ENCODE data around the gene ICAM4.
"Not testable (repeated sequence)": the region's sequence is repeated elsewhere in the genome, so short reads cannot be mapped to it uniquely, and the experiment has no call there.

Gene ICAM4

DNA sequence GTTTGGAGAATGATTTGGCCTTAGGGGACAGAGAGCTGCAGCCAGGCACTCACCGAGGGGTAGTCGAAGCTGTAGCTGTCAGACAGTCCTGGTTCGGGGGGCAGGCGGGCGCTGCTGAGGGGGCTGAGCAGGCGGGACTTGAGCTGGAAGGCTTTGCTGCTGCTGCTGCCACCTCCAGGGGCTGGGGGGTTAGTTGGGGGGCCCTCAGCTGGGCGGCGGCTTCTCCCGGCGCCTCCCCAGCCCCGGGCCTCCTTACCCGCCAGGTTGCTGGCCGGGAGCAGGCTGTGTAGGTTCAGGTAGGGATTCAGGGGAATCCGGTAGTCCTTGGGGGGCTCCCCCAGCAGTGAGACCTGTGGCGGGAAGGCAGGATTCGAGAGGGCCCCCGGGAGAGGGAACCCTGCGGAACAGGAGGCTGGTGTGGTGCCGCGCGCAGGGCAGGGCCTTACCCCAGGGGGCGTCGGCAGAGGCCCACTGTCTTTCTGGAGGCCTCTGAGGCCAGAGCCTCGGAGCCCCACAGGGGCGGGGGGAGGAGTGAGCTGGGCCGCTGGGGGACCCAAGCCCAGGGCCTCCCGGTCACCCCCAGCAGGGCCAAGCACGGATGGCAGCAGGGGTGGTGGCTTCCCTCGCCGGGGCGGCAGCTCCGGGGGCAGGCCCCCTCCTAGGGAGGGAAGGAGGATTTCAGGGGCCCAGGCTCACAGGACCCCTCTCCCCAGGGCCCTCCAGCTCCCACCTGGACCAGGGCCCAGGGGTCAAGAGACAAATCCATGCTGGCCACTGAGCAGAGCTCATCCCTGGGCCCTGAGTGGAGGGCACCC lies 34.1 kb downstream of the ICAM4 start:
- no peak for DNase-seq (ENCODE audit: low read depth)

DNA sequence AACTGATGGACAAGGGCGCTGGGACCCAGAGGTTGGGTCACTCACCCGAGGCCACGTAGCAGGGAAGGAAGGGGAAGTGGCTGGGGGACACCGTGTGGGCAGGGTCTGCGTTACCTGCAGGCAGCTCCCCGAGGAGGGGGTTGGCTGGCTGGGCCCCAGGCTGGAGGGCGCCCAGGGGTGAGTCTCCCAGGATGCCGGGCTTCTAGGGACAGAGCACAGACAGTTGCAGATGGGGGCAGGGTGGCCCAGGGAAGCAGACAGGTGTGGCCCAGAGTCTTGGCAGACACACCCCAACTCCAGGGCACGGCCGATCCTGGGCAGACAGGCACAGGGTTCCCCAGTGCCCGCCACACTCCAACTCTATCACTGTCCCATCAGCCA lies 34.7 kb downstream of the ICAM4 start:
- DNase-seq (ENCODE audit: low read depth), result no peak

DNA sequence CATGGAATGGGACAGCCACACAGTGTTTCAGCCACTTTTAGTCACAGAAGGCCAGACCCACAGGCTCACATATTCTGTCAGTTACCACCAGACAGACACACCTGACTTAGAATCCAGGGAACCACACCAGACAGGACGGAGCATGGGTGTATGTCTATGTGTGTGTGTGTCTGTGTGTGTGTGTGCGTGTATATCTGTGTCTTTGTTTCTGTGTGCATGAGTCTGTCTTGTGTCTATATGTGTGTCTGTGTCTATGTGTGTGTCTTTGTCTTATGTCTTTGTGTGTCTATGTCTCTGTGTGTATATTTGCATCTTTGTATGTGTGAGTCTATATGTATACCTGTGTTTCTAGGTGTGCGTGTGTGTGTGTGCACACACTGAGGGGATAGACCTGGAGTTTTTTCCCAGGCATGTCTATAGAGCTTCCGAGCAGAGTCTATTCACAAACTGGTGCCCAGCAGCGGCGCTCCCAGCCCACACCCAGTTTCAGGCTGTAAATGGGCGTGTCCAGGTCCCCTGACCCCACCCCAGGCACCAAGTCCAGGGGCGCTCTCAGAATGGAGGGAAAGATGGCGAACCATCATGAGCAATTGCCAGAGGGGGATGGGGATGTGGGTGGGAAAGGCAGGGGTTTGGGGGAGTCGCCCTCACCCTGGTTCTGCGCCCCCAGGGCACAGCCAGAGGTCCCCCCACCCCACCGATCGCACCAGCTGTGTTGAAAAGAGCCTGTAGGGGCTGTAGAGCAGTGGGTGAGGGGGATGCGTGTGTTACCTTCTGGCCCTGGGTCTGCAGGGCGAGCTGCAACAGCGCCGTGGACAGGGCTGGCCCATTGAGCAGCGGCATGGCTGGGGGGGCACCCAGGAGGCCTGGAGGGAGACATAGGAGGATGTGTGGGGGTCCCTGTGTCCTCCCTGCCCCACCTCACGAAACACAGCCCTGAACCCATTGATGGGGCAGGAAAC lies 35.4 kb downstream of the ICAM4 start:
- no peak for DNase-seq (ENCODE audit: low read depth)

DNA sequence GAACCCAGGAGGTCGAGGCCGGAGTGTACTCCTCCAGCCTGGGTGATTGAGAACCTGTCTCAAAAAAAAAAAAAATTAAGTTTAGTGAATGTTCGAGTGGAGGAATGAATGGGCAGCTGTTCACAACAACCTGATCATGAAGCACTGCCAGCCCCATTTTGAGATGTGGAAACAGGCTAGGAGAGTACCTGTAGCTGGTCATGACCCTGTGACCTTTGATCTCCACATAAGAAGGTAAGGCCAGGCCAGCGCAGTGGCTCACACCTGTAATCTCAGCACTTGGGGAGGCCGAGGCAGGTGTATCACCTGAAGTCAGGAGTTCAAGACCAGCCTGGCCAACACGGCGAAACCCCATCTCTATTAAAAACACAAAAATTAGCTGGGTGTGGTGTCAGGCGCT lies 39.0 kb downstream of the ICAM4 start:
- DNase-seq (ENCODE audit: low read depth), result no peak

DNA sequence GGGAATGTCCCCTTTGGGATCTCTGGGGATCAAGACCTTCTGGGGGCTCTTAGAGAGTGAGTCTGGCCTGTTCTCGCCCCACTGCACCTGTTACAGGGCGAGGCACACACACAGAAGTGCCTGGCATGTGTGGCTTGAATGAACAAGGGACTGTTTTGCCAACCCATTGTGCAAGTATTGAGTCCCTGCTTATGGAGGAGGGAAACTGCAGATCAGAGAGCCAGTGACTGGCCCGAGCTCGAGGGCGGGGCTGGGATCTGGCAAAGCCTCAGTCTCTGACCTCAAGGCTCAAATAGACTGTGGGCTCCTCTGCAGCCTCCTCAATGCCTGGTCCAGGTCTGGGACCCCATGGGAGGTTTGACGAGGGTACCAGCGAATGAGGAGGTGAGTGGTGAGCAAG lies 41.0 kb downstream of the ICAM4 start:
- no peak for DNase-seq (ENCODE audit: low read depth)

DNA sequence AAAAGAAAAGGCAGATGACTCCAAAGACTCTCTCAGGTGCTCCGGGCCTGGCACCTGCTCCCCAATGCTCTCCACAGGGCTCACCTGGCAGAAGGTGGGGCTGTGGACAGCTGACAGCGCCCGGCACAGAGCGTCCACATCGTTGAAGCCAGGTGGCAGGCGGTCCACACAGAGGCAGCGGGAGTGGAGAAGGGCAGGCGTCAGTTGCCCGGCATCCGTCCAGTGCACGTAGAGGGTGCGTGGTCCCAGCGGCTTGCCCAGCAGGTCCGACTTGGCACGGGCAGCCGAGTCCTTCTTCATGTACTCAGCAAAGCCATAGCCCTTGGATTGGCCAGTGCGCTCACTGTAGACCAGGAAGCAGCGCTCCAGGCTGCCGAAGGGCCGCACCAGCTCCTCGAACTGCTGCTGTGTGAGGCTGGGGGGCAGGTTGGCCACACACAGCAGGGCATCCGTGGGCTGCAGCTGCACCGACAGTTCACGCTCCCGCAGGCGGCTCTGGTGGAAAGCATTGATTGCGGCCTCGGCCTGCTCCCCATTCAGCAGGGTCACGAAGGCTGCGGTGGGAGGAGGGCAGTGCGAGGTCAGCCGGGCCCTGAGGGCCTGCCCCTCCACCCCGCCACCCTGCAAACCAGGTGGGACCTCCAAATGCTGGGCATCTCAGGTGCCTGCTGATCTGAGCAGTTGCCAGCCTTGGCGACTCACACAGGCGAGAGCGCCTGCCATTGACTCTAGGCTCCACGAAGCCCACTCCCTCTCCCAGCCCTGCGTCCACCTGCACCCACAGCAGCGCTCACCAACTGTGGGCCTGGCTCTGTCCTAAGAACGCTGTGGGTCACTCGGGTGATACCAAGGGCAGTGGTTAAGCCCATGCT lies 42.0 kb downstream of the ICAM4 start:
- DNase-seq (ENCODE audit: low read depth), result no peak

DNA sequence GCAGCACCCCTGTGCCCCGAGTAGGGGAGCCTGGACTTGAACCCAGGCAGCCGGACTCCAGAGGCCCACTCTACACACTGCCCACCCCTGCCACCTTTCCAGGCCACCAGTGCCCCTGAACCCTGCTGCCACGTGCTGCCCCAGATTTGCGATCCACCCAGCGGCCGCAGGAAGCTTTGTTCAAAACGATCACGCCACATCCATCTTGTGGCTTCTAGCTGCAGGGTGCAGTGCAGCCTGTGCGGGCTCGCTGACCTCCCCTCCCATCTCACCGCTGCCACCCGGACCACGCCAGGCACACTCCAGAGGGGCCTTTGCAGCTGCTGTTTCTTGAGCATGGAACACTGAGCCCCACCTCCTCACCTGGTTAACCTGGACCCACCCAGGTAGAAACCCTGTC lies 42.8 kb downstream of the ICAM4 start:
- DNase-seq (ENCODE audit: low read depth), result no peak

DNA sequence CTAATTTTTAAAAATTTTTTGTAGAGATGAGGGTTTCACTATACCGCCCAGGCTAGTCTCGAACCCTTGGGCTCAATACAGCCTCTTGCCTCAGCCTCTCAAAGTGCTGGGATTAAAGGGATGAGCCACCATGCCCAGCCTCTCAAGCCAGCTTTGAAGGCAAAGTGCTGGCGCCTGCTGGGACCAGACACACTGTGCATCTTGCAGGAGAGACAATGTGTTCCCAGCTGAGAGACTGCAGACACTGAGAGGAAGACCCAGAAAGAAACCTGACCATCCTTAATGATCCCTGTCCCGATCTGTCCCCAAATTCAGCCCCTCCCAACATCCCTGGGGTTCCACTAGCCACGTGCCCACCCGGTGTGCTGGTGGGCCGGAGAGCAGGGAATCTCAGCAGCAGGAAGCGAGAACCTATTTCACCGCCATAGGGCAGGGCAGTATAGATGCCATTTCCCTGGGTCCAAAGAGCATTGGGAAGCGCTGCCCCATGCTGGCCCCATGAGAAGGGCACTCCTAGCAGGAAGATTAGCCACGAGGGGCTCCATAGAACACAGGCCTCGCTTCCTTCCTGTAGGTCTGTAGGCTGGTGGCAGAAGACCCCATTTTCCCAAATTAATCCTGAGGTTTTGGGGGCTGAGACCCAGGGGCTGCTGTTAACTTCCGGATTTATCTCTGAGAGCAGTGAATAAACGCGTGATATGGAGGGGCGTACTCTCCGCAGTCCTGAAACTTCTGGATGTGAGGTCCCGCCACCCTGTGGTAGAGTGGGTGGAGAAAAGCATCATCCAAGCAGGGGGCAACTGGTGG lies 45.6 kb downstream of the ICAM4 start:
- DNase-seq (ENCODE audit: low read depth), result no peak

DNA sequence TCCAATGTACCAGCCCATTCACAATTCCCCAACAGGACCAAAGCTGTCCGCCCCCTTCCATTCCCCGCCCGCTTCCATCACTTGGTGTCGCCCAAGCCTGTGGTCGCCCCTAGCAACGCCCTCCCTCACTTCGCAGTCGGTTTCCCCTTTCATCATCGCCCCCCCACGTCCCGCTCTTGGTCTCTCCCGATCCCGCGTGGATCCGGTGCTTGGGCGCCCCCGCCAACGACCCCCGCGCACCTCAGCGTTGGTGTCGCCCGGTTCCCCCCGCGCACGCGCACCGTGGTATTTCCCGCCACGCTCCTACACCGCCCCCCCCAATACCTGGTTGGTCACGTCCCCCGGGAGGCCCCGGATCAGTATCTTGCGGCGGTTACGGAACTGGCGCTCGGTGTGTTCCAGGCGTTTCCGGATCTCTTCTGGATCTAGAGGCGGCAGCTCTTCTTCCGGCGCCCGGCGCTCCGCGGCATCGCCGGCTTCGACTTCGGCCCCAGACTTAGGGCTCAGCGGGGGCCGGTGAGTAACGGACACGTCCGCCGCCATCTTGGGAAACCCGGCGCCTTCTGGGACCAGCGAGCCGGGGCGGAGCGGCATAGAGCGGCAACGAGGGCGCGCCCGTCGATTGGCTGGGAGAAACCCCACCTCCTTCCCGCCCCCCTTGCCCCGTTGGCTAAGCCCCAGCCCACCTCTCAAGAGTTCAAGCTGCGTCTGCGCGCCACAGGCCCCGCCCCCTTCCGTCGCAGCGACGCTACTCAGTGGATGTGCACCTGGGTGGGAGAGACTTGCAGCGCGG lies 46.4 kb downstream of the ICAM4 start, which contains the start of gene RAVER1:
TSS of gene RAVER1 (minus strand) at position 565 of the 793 bp plus-strand sequence. CDS start at position 543, 22 bp downstream.
- DNase-seq (ENCODE audit: low read depth), result peak; percentile 98

DNA sequence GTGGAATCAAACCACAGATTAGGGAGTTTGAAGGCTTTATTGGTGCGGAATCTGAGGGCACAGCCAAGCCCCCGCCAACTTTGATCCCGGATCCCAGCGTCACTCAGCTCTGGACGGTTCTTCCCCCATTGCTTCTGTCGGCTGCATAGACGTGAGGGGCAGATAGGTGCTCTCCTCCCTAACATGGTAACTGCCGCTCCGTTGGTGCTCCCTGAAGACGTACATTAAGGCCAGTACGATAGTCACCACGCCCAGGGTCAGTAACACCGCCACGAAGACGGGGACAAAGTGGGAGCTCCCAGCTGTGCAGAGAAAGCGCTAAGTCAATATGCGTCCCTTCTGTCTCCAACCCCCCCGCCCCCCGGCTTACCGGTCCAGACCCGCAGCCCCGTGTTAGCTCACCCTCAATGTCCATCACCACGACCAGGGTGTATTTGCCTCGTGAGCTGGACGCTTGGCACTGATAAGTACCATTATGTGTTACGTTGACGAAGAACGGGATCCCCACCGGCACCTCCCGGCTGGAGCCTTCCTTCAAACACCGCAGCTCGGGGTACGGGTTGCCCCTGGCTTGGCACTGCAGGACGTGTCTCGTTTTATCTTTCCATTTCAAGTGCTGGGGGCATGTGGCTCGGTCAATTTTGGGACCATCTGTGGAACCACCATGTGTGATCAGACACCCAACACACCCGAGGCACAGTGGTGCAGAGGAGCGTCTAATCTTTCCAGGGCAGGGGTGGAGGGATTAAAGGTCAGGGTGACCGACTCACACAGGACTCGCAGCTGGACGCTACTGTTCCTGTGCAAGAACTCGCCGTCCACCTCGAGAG lies 47.2 kb downstream of the ICAM4 start:
- DNase-seq (ENCODE audit: low read depth), result no peak

DNA sequence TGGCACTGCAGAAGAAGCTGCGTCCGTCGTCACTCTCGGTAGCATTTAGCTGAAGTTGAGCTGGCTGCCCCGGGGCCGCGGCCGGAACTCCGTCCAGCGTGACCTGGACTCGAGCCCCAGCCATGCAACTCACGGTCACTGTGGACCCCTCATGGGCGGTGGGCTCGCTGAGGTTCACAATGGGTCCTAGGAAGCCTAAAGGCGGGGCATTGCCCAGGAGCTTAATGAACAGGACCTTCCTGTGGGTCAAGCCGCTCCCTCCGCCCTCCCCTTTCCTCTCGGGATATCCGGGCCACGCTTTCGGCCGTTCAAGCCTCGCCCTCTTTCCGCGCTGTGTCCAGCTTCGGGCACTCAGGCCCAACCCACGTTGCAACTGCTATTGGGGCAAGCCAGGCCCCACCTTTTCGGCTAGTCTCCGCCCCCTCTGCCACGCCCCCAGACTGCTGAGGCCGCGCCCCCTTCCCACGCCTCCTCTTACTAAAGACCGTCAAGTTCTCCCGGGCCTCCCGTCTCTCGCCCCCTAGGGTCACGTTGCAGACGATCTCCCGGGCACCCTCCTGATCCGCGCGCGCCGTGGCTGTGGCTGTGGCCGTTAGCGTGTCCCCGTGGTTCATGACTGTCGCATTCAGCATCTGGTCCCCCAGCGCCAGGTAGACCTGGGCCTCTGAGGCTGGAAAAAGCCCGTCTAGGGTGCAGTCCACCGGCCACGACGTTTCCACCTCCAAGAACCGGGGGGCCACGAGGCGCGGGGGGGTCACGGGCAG lies 48.0 kb downstream of the ICAM4 start:
- DNase-seq (ENCODE audit: low read depth), result peak; percentile 40

DNA sequence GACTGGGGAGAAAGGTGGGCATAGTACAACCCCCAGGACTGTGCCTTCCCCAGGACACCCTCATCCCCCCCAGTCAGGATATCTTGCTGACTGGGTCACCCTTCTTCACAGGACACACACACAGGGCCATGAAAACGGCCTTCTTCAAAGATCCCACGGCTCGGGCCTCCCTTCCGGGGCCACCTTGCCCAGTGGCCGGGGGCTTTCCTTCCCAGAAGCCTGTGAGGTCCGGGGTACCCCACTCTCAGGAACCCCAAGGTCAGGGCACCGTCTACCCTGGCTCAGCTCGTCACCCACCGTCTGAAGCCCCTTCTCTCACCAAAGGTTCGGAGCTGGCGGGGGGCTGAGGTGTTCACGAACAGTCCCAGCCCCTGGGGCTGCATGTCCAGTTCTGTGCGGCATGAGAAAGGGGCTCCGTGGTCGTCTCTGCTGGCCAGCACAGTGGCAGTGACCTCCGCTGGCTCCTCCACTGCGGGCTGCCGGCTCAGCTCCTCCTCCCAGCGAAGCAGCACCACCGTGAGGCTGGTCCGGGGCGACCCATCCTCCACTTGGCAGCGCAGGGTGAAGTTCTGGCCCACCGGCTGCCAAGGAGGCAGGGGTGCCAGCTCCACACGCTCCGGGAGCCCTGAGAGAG lies 48.7 kb downstream of the ICAM4 start:
- no peak for DNase-seq (ENCODE audit: low read depth)

DNA sequence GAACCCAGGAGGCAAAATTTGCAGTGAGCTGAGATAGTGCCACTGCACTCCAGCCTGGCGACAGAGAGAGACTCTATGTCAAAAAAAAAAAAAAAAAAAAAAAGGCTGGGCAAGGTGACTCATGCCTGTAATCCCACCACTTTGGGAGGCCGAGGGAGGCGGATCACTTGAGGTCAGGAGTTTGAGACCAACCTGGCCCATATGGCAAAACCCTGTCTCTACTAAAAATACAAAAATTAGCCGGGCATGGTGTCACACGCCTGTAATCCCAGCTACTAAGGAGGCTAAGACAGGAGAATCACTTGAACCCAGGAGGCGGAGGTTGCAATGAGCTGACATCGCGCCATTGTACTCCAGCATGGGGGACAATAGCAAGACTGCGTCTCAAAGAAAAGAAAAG lies 50.0 kb downstream of the ICAM4 start:
- DNase-seq (ENCODE audit: low read depth), result not testable (repeated sequence)

Measured in stimulated activated CD8-positive, alpha-beta memory T cell treated with anti-CD3 and anti-CD28 coated beads, Interleukin-4, amount 100 ng/mL, for 24 hours (primary cell).